ENCODE measurements around the gene OR8S1. TPM values are rescaled to one million over a fixed set of nuclear protein-coding genes. Genes with fewer than 3 reads are reported as not detected.
"Not testable (repeated sequence)": the region's sequence is repeated elsewhere in the genome, so short reads cannot be mapped to it uniquely, and the experiment has no call there.

Gene OR8S1
- total RNA-seq, 2 experiments from 2014 or later = not detected

- ChIA-PET CTCF (no interaction called here), POLR2A (no interaction called here)
- ATAC-seq (ENCODE audit: poor library complexity) (no peak), DNase-seq (no peak)
- Mint-ChIP-seq H3K9me3 (no peaks in the 10 kb centered on the region), H3K36me3 (ENCODE audit: low read depth) (no peaks in the 10 kb centered on the region), H3K4me1 (ENCODE audit: low read depth) (no peaks in the 10 kb centered on the region), H3K27ac (no peak overlapping the region), H3K4me3 (no peak overlapping the region), H3K27me3 (peaks cover 3% of the 10 kb centered on the region)
- Histone ChIP-seq H3K36me3 (ENCODE audit: insufficient read depth, low read length) (no peaks in the 10 kb centered on the region), H3K27me3 (ENCODE audit: control insufficient read depth in 1 of 2, insufficient read depth in 2 of 2, low read length in 2 of 2) (no peaks in the 10 kb centered on the region), H3K9me3 (ENCODE audit: control insufficient read depth in 1 of 2, insufficient read depth in 1 of 2, low read length in 2 of 2) (peaks cover 0 to 14% of the 10 kb centered on the region in 2 experiments), H3K4me3 (ENCODE audit: low read length) (no peak overlapping the region), H3K4me1 (ENCODE audit: insufficient read depth, low read length) (no peaks in the 10 kb centered on the region), H3K27ac (ENCODE audit: low read depth in 1 of 2, low read length in 2 of 2) (no peak overlapping the region)
- TF ChIP-seq, protein P1, sequence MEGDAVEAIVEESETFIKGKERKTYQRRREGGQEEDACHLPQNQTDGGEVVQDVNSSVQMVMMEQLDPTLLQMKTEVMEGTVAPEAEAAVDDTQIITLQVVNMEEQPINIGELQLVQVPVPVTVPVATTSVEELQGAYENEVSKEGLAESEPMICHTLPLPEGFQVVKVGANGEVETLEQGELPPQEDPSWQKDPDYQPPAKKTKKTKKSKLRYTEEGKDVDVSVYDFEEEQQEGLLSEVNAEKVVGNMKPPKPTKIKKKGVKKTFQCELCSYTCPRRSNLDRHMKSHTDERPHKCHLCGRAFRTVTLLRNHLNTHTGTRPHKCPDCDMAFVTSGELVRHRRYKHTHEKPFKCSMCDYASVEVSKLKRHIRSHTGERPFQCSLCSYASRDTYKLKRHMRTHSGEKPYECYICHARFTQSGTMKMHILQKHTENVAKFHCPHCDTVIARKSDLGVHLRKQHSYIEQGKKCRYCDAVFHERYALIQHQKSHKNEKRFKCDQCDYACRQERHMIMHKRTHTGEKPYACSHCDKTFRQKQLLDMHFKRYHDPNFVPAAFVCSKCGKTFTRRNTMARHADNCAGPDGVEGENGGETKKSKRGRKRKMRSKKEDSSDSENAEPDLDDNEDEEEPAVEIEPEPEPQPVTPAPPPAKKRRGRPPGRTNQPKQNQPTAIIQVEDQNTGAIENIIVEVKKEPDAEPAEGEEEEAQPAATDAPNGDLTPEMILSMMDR (IDR thresholded peaks at IDR 0.05) = no peak
- intact Hi-C loops (cut with DNase I, micrococcal nuclease) = no loop called here
Measured at GRCh38 chr12:48514728-48515127, 10.7 kb upstream of the OR8S1 start.

DNA sequence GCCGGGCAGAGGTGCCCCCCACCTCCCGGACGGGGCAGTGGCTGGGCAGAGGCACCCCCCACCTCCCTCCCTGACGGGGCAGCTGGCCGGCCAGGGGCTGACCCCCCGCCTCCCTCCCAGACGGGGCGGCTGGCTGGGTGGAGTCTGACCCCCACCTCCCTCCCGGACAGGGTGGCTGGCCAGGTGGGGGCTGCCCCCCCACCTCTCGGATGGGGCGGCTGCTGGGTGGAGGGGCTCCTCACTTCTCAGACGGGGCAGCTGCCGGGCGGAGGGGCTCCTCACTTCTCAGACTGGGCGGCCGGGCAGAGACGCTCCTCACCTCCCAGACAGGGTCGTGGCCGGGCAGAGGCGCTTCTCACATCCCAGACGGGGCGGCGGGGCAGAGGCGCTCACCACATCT lies 5.1 kb upstream of the OR8S1 start:
- DNase-seq; H3K27me3 Mint-ChIP-seq; H3K36me3 Mint-ChIP-seq (ENCODE audit: low read depth); H3K4me1 ChIP-seq (ENCODE audit: insufficient read depth, low read length); H3K4me3 ChIP-seq (ENCODE audit: low read length); H3K27ac Mint-ChIP-seq; intact Hi-C loops (cut with DNase I, micrococcal nuclease); CTCF ChIA-PET; H3K27ac ChIP-seq (ENCODE audit: low read depth in 1 of 2, low read length in 2 of 2); H3K36me3 ChIP-seq (ENCODE audit: insufficient read depth, low read length); ATAC-seq (ENCODE audit: poor library complexity); H3K4me1 Mint-ChIP-seq (ENCODE audit: low read depth); H3K9me3 ChIP-seq (ENCODE audit: control insufficient read depth in 1 of 2, insufficient read depth in 1 of 2, low read length in 2 of 2); H3K27me3 ChIP-seq (ENCODE audit: control insufficient read depth in 1 of 2, insufficient read depth in 2 of 2, low read length in 2 of 2); H3K9me3 Mint-ChIP-seq; POLR2A ChIA-PET; H3K4me3 Mint-ChIP-seq: not testable (repeated sequence)

- H3K4me1 Mint-ChIP-seq (ENCODE audit: low read depth) = peaks cover 17% of the 10 kb centered on the region
- TF ChIP-seq, protein P1 (IDR thresholded peaks at IDR 0.05) = no peak
- no peak overlapping the region for H3K27ac Mint-ChIP-seq
- no peaks in the 10 kb centered on the region for H3K9me3 Mint-ChIP-seq
- no peak overlapping the region for H3K4me3 ChIP-seq (ENCODE audit: low read length)
- intact Hi-C loops (cut with DNase I, micrococcal nuclease) = no loop called here
- peaks cover 0 to 5% of the 10 kb centered on the region in 2 experiments for H3K9me3 ChIP-seq (ENCODE audit: control insufficient read depth in 1 of 2, insufficient read depth in 1 of 2, low read length in 2 of 2)
- H3K4me1 ChIP-seq (ENCODE audit: insufficient read depth, low read length) = no peaks in the 10 kb centered on the region
- POLR2A ChIA-PET = no interaction called here
- H3K27me3 Mint-ChIP-seq = peaks cover 5% of the 10 kb centered on the region
- CTCF ChIA-PET = no interaction called here
- DNase-seq (no peak), ATAC-seq (ENCODE audit: poor library complexity) (no peak)
- H3K27me3 ChIP-seq (ENCODE audit: control insufficient read depth in 1 of 2, insufficient read depth in 2 of 2, low read length in 2 of 2) = peaks cover 0 to 2% of the 10 kb centered on the region in 2 experiments
- H3K36me3 ChIP-seq (ENCODE audit: insufficient read depth, low read length) = no peaks in the 10 kb centered on the region
- H3K4me3 Mint-ChIP-seq = no peak overlapping the region
- no peaks in the 10 kb centered on the region for H3K36me3 Mint-ChIP-seq (ENCODE audit: low read depth)
- H3K27ac ChIP-seq (ENCODE audit: low read depth in 1 of 2, low read length in 2 of 2) = no peak overlapping the region
Measured at GRCh38 chr12:48527891-48528670, 2.6 kb downstream of the OR8S1 start.

Measured in CD4-positive, alpha-beta T cell (primary cell).